CD8-positive, alpha-beta memory T cell (primary cell): Measurements from ENCODE around the gene ITGA3. TPM values are rescaled to one million over a fixed set of nuclear protein-coding genes. Genes with fewer than 3 reads are reported as not detected.
A peak's percentile ranks its signal among the peaks of the same experiment; 100 is the strongest.

ENCODE experiments used
- CTCF ChIA-PET: fragments of 350-600 bp; sonication (Branson Sonifier 250); formaldehyde crosslinking; loops from one replicate; lab custom pipeline; 2021; ENCODE audit warnings: antibody characterized with exemption; lab: Charles Lee
- POLR2A ChIA-PET: fragments of 350-600 bp; sonication (Branson Sonifier 250); formaldehyde crosslinking; loops from one replicate; lab custom pipeline; 2021; ENCODE audit warnings: antibody characterized with exemption; lab: Charles Lee
- DNase-seq, 5 donors: peaks; one replicate each; pipeline versions ENCODE4 v3.0.0 to v3.0.0-alpha.2; 2020 to 2022; ENCODE audit warnings: mixed read lengths in 1 of 5
- H3K27ac ChIP-seq: one replicate; pipeline ENCODE4 v1.7.0; 2013; ENCODE audit warnings: low read depth, mild to moderate bottlenecking, low read length, moderate library complexity
- H3K27me3 ChIP-seq: 2 replicates; pipeline ENCODE4 v1.7.0; 2013; ENCODE audit warnings: low read length, mild to moderate bottlenecking; ENCODE audit not compliant: insufficient read depth, poor library complexity, severe bottlenecking
- H3K36me3 ChIP-seq: 2 replicates; pipeline ENCODE4 v1.7.0; 2013; ENCODE audit warnings: mild to moderate bottlenecking, low read length, moderate library complexity; ENCODE audit not compliant: insufficient read depth
- H3K4me1 ChIP-seq: 2 replicates; pipeline ENCODE4 v1.7.0; 2013; ENCODE audit warnings: mild to moderate bottlenecking, low read length, moderate library complexity; ENCODE audit not compliant: insufficient read depth
- H3K4me3 ChIP-seq: 2 replicates; pipeline ENCODE4 v1.7.0; 2013; ENCODE audit warnings: mild to moderate bottlenecking, low read length
- H3K9me3 ChIP-seq: 2 replicates; pipeline ENCODE4 v1.7.0; 2013; ENCODE audit warnings: mild to moderate bottlenecking, low read length
- H3K27ac Mint-ChIP-seq, 8 donors: one replicate each; pipeline ENCODE4 v1.8.0; 2020 to 2021; ENCODE audit warnings: mixed read lengths in 8 of 8, mild to moderate bottlenecking in 6 of 8, inconsistent platforms in 3 of 8, moderate library complexity in 3 of 8
- H3K27me3 Mint-ChIP-seq, 2 donors: one replicate each; pipeline ENCODE4 v1.8.0; 2020 to 2021; ENCODE audit warnings: mixed read lengths in 2 of 2, mild to moderate bottlenecking in 1 of 2, moderate library complexity in 1 of 2
- H3K36me3 Mint-ChIP-seq, 3 donors: one replicate each; pipeline ENCODE4 v1.8.0; 2020 to 2021; ENCODE audit warnings: mixed read lengths in 3 of 3, inconsistent platforms in 1 of 3, mild to moderate bottlenecking in 1 of 3
- H3K4me1 Mint-ChIP-seq, 3 donors: one replicate each; pipeline ENCODE4 v1.8.0; 2020 to 2021; ENCODE audit warnings: mixed read lengths in 3 of 3, inconsistent platforms in 1 of 3, mild to moderate bottlenecking in 1 of 3
- H3K4me3 Mint-ChIP-seq, 7 donors: one replicate each; pipeline ENCODE4 v1.8.0; 2020 to 2021; ENCODE audit warnings: mixed read lengths in 7 of 7, mild to moderate bottlenecking in 6 of 7, moderate library complexity in 4 of 7, inconsistent platforms in 2 of 7
- H3K9me3 Mint-ChIP-seq, 5 donors: one replicate each; pipeline ENCODE4 v1.8.0; 2020 to 2022; ENCODE audit warnings: mixed read lengths in 5 of 5, mild to moderate bottlenecking in 3 of 5, moderate library complexity in 2 of 5, inconsistent platforms in 1 of 5
- polyA plus RNA-seq: library from polyadenylated mRNA; unstranded; fragments of 300-500 nt; fragmentation: Illumina TruSeq; gene quantifications from one replicate; pipeline ENCODE4 v1.2.3, GENCODE V29; 2021
- total RNA-seq, 2 experiments: library from RNA; stranded (reverse); gene quantifications; one replicate each; pipeline ENCODE4 v1.2.3, GENCODE V29; 2021

The ITGA3 gene
- total and polyA plus RNA-seq, 3 experiments from 2014 or later, result 2.7 to 12.5 (median 11.8) TPM

- H3K4me1 Mint-ChIP-seq, result peaks cover 8 to 14% (median 10%) of the 10 kb centered on the region in 3 donors
- Histone ChIP-seq H3K27me3 (peaks cover 10% of the 10 kb centered on the region), H3K27ac (no peak overlapping the region), H3K36me3 (no peaks in the 10 kb centered on the region), H3K4me3 (no peak overlapping the region), H3K4me1 (peaks cover 8% of the 10 kb centered on the region), H3K9me3 (peaks cover 11% of the 10 kb centered on the region)
- H3K36me3 Mint-ChIP-seq, result no peaks in the 10 kb centered on the region
- no peaks in the 10 kb centered on the region for H3K9me3 Mint-ChIP-seq
- peak overlapping the region in 2 of 8 donors; percentile 50 to 80 for H3K27ac Mint-ChIP-seq
- H3K27me3 Mint-ChIP-seq, result peaks cover 11 to 36% of the 10 kb centered on the region in 2 donors
- ChIA-PET CTCF (interaction anchor here (1.2 to 9.0 kb wide), 7 partner anchors 13 to 75 kb away, joined by 3 to 88 read pairs (median 6); partner anchors contain the start of gene PDK2), POLR2A (no interaction called here)
- DNase-seq, result no peak
- H3K4me3 Mint-ChIP-seq, result no peak overlapping the region
These were observed 27.8 kb upstream of the ITGA3 start for GRCh38 chr17:50027881-50028735.

- ChIA-PET CTCF (interaction anchor here (1.6 to 9.0 kb wide), 4 partner anchors 55 to 76 kb away, joined by 3 to 88 read pairs (median 40); partner anchors contain the start of gene PDK2), POLR2A (no interaction called here)
- H3K36me3 ChIP-seq, result no peaks in the 10 kb centered on the region
- Mint-ChIP-seq H3K36me3 (no peaks in the 10 kb centered on the region), H3K27me3 (peaks cover 11 to 36% of the 10 kb centered on the region in 2 donors), H3K4me3 (peak overlapping the region in 1 of 7 donors; percentile 59), H3K9me3 (no peaks in the 10 kb centered on the region), H3K4me1 (peaks cover 8 to 14% (median 10%) of the 10 kb centered on the region in 3 donors), H3K27ac (no peak overlapping the region)
- DNase-seq, result no peak
- H3K4me3 ChIP-seq, result no peak overlapping the region
- peaks cover 10% of the 10 kb centered on the region for H3K27me3 ChIP-seq
- H3K27ac ChIP-seq, result no peak overlapping the region
- H3K4me1 ChIP-seq, result peaks cover 8% of the 10 kb centered on the region
- H3K9me3 ChIP-seq, result peaks cover 8% of the 10 kb centered on the region
These were observed 27.2 kb upstream of the ITGA3 start for GRCh38 chr17:50028736-50029120.

- POLR2A ChIA-PET, result no interaction called here
These were observed 26.7 kb upstream of the ITGA3 start for GRCh38 chr17:50029185-50029584.

GRCh38 chr17:50033316-50033715, 22.6 kb upstream of the ITGA3 start:
- Histone ChIP-seq H3K9me3 (no peaks in the 10 kb centered on the region), H3K36me3 (no peaks in the 10 kb centered on the region), H3K27me3 (no peaks in the 10 kb centered on the region), H3K4me1 (no peaks in the 10 kb centered on the region), H3K27ac (no peak overlapping the region), H3K4me3 (no peak overlapping the region)
- Mint-ChIP-seq H3K4me3 (no peak overlapping the region), H3K36me3 (no peaks in the 10 kb centered on the region), H3K9me3 (no peaks in the 10 kb centered on the region), H3K4me1 (peaks cover 0 to 2% (median under 1%) of the 10 kb centered on the region in 3 donors), H3K27me3 (peaks cover 6 to 38% of the 10 kb centered on the region in 2 donors), H3K27ac (no peak overlapping the region)
- DNase-seq, result no peak
- POLR2A ChIA-PET, result no interaction called here
- CTCF ChIA-PET, result interaction anchor here (2.1 to 9.0 kb wide), 2 partner anchors 54 to 59 kb away, joined by 12 to 75 read pairs; partner anchors contain the start of gene PDK2

More at GRCh38 chr17:50029185-50029584, 26.7 kb upstream of the ITGA3 start:
- H3K27me3 Mint-ChIP-seq, result peaks cover 12 to 38% of the 10 kb centered on the region in 2 donors
- peaks cover 5% of the 10 kb centered on the region for H3K9me3 ChIP-seq
- peak overlapping the region in 1 of 7 donors; percentile 59 for H3K4me3 Mint-ChIP-seq
- peaks cover 8 to 14% (median 10%) of the 10 kb centered on the region in 3 donors for H3K4me1 Mint-ChIP-seq
- CTCF ChIA-PET, result interaction anchor here (1.6 to 9.0 kb wide), 4 partner anchors 55 to 76 kb away, joined by 3 to 88 read pairs (median 40); partner anchors contain the start of gene PDK2
- H3K4me1 ChIP-seq, result peaks cover 8% of the 10 kb centered on the region
- DNase-seq, result no peak
- no peak overlapping the region for H3K27ac ChIP-seq
- H3K36me3 Mint-ChIP-seq, result no peaks in the 10 kb centered on the region
- H3K4me3 ChIP-seq, result no peak overlapping the region
- H3K27ac Mint-ChIP-seq, result no peak overlapping the region
- H3K36me3 ChIP-seq, result no peaks in the 10 kb centered on the region
- peaks cover 10% of the 10 kb centered on the region for H3K27me3 ChIP-seq
- H3K9me3 Mint-ChIP-seq, result no peaks in the 10 kb centered on the region

- no peaks in the 10 kb centered on the region for H3K36me3 ChIP-seq
- H3K36me3 Mint-ChIP-seq, result no peaks in the 10 kb centered on the region
- CTCF ChIA-PET, result interaction anchor here (1.4 kb wide), 1 partner anchor 53 kb away, joined by 5 read pairs; no protein-coding TSS in a partner anchor
- no peak overlapping the region for H3K4me3 Mint-ChIP-seq
- no peaks in the 10 kb centered on the region for H3K9me3 Mint-ChIP-seq
- no peak overlapping the region for H3K27ac Mint-ChIP-seq
- no peaks in the 10 kb centered on the region for H3K27me3 ChIP-seq
- no peak overlapping the region for H3K4me3 ChIP-seq
- no peak for DNase-seq
- peaks cover 1 to 28% of the 10 kb centered on the region in 2 donors for H3K27me3 Mint-ChIP-seq
- H3K9me3 ChIP-seq, result no peaks in the 10 kb centered on the region
- H3K4me1 Mint-ChIP-seq, result no peaks in the 10 kb centered on the region
- POLR2A ChIA-PET, result interaction anchor here (0.6 kb wide), 1 partner anchor 645 kb away, joined by 4 read pairs; no protein-coding TSS in a partner anchor
- H3K4me1 ChIP-seq, result no peaks in the 10 kb centered on the region
- H3K27ac ChIP-seq, result no peak overlapping the region
These were observed 21.2 kb upstream of the ITGA3 start for GRCh38 chr17:50034498-50035364.

GRCh38 chr17:50035421-50035879, 20.5 kb upstream of the ITGA3 start:
- ChIA-PET POLR2A (no interaction called here), CTCF (interaction anchor here (0.7 to 1.4 kb wide), 2 partner anchors 52 to 58 kb away, joined by 3 to 5 read pairs; no protein-coding TSS in a partner anchor)
- H3K4me1 ChIP-seq, result no peaks in the 10 kb centered on the region
- H3K27ac ChIP-seq, result no peak overlapping the region
- no peaks in the 10 kb centered on the region for H3K27me3 ChIP-seq
- H3K9me3 ChIP-seq, result no peaks in the 10 kb centered on the region
- H3K36me3 ChIP-seq, result no peaks in the 10 kb centered on the region
- H3K4me3 ChIP-seq, result no peak overlapping the region
- H3K36me3 Mint-ChIP-seq, result no peaks in the 10 kb centered on the region
- H3K27ac Mint-ChIP-seq, result no peak overlapping the region
- DNase-seq, result no peak
- H3K4me1 Mint-ChIP-seq, result no peaks in the 10 kb centered on the region
- H3K4me3 Mint-ChIP-seq, result no peak overlapping the region
- no peaks in the 10 kb centered on the region for H3K9me3 Mint-ChIP-seq
- H3K27me3 Mint-ChIP-seq, result peaks cover 4 to 26% of the 10 kb centered on the region in 2 donors

- H3K36me3 Mint-ChIP-seq, result no peaks in the 10 kb centered on the region
- Histone ChIP-seq H3K27ac (no peak overlapping the region), H3K4me1 (no peaks in the 10 kb centered on the region), H3K9me3 (no peaks in the 10 kb centered on the region), H3K27me3 (no peaks in the 10 kb centered on the region), H3K36me3 (no peaks in the 10 kb centered on the region), H3K4me3 (no peak overlapping the region)
- POLR2A ChIA-PET, result no interaction called here
- H3K9me3 Mint-ChIP-seq, result no peaks in the 10 kb centered on the region
- CTCF ChIA-PET, result interaction anchor here (0.7 to 1.4 kb wide), 2 partner anchors 52 to 58 kb away, joined by 3 to 5 read pairs; no protein-coding TSS in a partner anchor
- DNase-seq, result no peak
- H3K27ac Mint-ChIP-seq, result peak overlapping the region in 1 of 8 donors; percentile 81
- no peak overlapping the region for H3K4me3 Mint-ChIP-seq
- peaks cover 5 to 23% of the 10 kb centered on the region in 2 donors for H3K27me3 Mint-ChIP-seq
- H3K4me1 Mint-ChIP-seq, result no peaks in the 10 kb centered on the region
These were observed 20.0 kb upstream of the ITGA3 start for GRCh38 chr17:50035945-50036344.
